OCI-LY3 (cell line): Measurements from ENCODE around the gene CA10.

ENCODE experiments used
- H2AFZ ChIP-seq: fragments of 200-600, 300-600 bp; shearing (Covaris generic); 2 replicates; pipeline ENCODE4 v1.6.0; 2014; ENCODE audit warnings: antibody characterized with exemption, low read depth, low read length
- H3K27ac ChIP-seq: fragments of 200-600, 300-600 bp; sonication (generic); 2 replicates; pipeline ENCODE4 v1.5.1; 2014; ENCODE audit warnings: mild to moderate bottlenecking, low read length, moderate library complexity, mixed read lengths
- H3K27me3 ChIP-seq: fragments of 200-600, 300-600 bp; sonication (generic); 2 replicates; pipeline ENCODE4 v1.6.1; 2014; ENCODE audit warnings: low read depth, low read length, mixed read lengths
- H3K36me3 ChIP-seq: fragments of 200-600, 300-600 bp; sonication (generic); replicated peaks from 2 replicates; pipeline ENCODE3; 2014; ENCODE audit warnings: low read depth, low read length, mixed read lengths
- H3K4me1 ChIP-seq: fragments of 300-600, 200-600 bp; sonication (generic); 2 replicates; pipeline ENCODE4 v1.6.1; 2014; ENCODE audit warnings: low read length, mixed read lengths
- H3K4me2 ChIP-seq: fragments of 200-600, 300-600 bp; sonication (generic); 2 replicates; pipeline ENCODE4 v1.6.1; 2014; ENCODE audit warnings: low read length, mixed read lengths
- H3K4me3 ChIP-seq: fragments of 300-600, 200-600 bp; sonication (generic); 2 replicates; pipeline ENCODE4 v1.5.1; 2014; ENCODE audit warnings: antibody characterized with exemption, mild to moderate bottlenecking, low read length, moderate library complexity
- H3K79me2 ChIP-seq: fragments of 300-600, 200-600 bp; shearing (Covaris generic); 2 replicates; pipeline ENCODE4 v1.6.1; 2014; ENCODE audit warnings: mild to moderate bottlenecking, low read length, mixed read lengths
- H3K9ac ChIP-seq: fragments of 300-600, 200-600 bp; shearing (Covaris generic); 2 replicates; pipeline ENCODE4 v1.6.0; 2014; ENCODE audit warnings: mild to moderate bottlenecking, low read length, moderate library complexity
- H3K9me3 ChIP-seq: fragments of 200-600, 300-600 bp; shearing (Covaris generic); 2 replicates; pipeline ENCODE4 v1.6.1; 2014; ENCODE audit warnings: low read length, mixed read lengths; ENCODE audit not compliant: insufficient read depth
- H4K20me1 ChIP-seq: fragments of 200-600, 300-600 bp; sonication (generic); 2 replicates; pipeline ENCODE4 v1.6.1; 2016; ENCODE audit warnings: low read length, mixed read lengths; ENCODE audit not compliant: insufficient read depth
- EZH2phosphoT487 ChIP-seq: fragments of 200-600 bp; shearing (Covaris generic); IDR thresholded peaks from 2 replicates; pipeline ENCODE4 v1.6.1; 2018; ENCODE audit warnings: antibody characterized with exemption, mixed run types, low read depth
- TF ChIP-seq, protein P1 (sequence below): fragments of 200-600, 300-600 bp; sonication (generic); IDR thresholded peaks from 2 replicates; pipeline ENCODE4 v1.5.1; 2014; ENCODE audit warnings: antibody characterized with exemption, low read length, low read depth

The CA10 gene

DNA sequence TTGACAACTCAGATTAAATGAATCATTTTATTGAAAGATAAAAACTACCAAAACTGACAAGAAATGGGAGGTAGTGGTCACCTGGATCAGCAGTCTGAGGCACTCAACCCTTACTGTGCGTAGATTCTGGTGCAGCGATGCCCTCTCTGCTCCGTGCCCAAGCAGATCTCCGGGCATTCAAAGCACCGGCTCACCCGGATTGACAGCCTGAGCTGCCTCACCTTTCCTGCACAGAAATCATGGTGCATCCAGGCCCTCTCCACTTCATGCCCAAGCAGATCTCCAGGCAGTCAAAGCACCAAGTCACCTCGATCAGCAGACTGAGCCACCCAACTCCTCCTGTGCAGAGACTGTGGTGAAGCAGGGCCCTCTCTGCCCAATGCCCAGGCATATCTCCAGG is 196.8 kb downstream of the CA10 start:
- Histone ChIP-seq H3K36me3 (no peaks in the 10 kb centered on the region), H3K27me3 (no peaks in the 10 kb centered on the region), H3K9ac (no peak overlapping the region), H3K4me1 (peaks cover 14% of the 10 kb centered on the region), H2AFZ (no peak overlapping the region), H3K27ac (no peak overlapping the region), H3K79me2 (no peaks in the 10 kb centered on the region), H4K20me1 (no peaks in the 10 kb centered on the region), H3K4me2 (no peak overlapping the region), H3K4me3 (no peak overlapping the region), H3K9me3 (peaks cover 7% of the 10 kb centered on the region; the same call in 1 of the 2 replicates)
- TF ChIP-seq, protein P1, sequence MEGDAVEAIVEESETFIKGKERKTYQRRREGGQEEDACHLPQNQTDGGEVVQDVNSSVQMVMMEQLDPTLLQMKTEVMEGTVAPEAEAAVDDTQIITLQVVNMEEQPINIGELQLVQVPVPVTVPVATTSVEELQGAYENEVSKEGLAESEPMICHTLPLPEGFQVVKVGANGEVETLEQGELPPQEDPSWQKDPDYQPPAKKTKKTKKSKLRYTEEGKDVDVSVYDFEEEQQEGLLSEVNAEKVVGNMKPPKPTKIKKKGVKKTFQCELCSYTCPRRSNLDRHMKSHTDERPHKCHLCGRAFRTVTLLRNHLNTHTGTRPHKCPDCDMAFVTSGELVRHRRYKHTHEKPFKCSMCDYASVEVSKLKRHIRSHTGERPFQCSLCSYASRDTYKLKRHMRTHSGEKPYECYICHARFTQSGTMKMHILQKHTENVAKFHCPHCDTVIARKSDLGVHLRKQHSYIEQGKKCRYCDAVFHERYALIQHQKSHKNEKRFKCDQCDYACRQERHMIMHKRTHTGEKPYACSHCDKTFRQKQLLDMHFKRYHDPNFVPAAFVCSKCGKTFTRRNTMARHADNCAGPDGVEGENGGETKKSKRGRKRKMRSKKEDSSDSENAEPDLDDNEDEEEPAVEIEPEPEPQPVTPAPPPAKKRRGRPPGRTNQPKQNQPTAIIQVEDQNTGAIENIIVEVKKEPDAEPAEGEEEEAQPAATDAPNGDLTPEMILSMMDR, result no peak
- no peak for TF ChIP-seq EZH2phosphoT487

DNA sequence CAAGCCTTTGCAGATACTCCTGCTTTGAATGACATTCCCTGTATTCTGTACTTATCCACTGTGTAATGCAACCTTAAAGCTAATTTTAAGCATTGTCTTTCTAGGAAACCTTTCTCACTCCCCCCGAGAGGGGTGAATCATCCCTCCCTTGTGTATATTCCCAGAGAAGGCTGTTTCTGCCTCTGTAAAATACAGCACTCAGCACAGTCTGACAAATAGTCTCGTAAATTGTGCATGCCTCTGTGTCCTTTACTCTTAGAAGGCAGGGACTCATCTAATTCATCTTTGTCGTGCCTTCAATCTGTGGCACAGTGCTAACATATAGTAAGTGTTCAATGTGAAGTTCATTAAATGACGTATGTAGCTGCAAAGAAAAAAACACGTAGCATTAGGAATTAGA is 200.7 kb downstream of the CA10 start:
- H3K27ac ChIP-seq, result no peak overlapping the region
- no peak overlapping the region for H3K9ac ChIP-seq
- H2AFZ ChIP-seq, result no peak overlapping the region
- no peaks in the 10 kb centered on the region for H3K9me3 ChIP-seq
- no peaks in the 10 kb centered on the region for H3K79me2 ChIP-seq
- no peak overlapping the region for H3K4me3 ChIP-seq
- H4K20me1 ChIP-seq, result no peaks in the 10 kb centered on the region
- H3K27me3 ChIP-seq, result no peaks in the 10 kb centered on the region
- no peaks in the 10 kb centered on the region for H3K36me3 ChIP-seq
- no peak for TF ChIP-seq EZH2phosphoT487
- TF ChIP-seq, protein P1, result no peak
- H3K4me1 ChIP-seq, result no peaks in the 10 kb centered on the region
- H3K4me2 ChIP-seq, result no peak overlapping the region

DNA sequence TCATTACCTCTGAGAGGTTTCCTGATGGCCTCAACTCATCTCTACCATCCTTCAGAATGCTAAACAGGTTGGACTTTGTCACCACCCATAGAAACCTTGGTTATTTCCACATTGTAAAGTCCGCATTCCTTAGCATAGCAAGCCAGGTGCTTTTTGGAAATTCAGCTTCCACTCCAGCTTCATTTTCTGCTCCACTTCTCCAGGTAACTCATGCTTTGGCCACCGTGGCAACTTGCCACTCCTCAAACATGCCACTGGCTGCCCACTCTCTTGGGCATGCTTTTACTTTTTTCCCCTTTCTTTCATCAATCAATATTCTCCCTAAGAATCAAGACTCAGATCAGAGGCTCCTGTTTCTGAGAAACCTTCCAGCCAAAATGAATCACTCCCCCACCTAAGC is 203.3 kb downstream of the CA10 start:
- Histone ChIP-seq H3K4me1 (no peaks in the 10 kb centered on the region), H4K20me1 (no peaks in the 10 kb centered on the region), H3K79me2 (no peaks in the 10 kb centered on the region), H3K27ac (no peak overlapping the region), H3K4me2 (no peak overlapping the region), H3K4me3 (no peak overlapping the region), H3K9ac (no peak overlapping the region), H2AFZ (no peak overlapping the region), H3K36me3 (no peaks in the 10 kb centered on the region), H3K27me3 (no peaks in the 10 kb centered on the region; the same call in 1 of the 2 replicates), H3K9me3 (no peaks in the 10 kb centered on the region)
- TF ChIP-seq, protein P1, result no peak
- no peak for TF ChIP-seq EZH2phosphoT487

DNA sequence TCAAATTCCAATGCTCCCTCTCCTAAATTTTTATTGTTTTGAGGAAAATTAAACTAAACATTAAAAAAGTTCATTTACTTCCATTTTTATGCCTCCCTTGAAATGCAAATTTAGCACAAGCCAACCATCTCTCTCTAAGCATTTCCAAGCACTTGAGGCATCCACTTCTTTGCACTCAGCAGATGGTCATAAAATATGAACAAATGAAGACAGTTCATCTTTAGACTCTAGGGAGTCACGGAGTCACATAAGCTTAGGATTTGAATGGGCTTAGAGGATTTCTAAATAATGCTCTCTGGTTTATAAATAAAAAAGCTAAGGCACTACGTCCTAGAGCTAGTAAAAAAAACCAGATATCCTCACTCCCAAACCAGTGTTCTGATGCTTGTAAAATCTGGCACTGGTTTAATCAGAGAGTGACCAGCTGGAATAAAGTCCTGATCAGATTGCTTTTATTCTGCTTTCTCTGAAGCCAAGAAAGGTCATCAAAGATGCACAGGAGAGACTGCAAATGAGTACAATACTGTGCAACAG is 204.2 kb downstream of the CA10 start:
- TF ChIP-seq, protein P1, result no peak
- TF ChIP-seq EZH2phosphoT487, result no peak
- H3K27ac ChIP-seq, result no peak overlapping the region
- no peaks in the 10 kb centered on the region for H4K20me1 ChIP-seq
- no peak overlapping the region for H3K9ac ChIP-seq
- no peaks in the 10 kb centered on the region for H3K36me3 ChIP-seq
- H3K79me2 ChIP-seq, result no peaks in the 10 kb centered on the region
- no peaks in the 10 kb centered on the region; the same call in 1 of the 2 replicates for H3K27me3 ChIP-seq
- no peaks in the 10 kb centered on the region for H3K9me3 ChIP-seq
- no peak overlapping the region for H3K4me3 ChIP-seq
- H3K4me2 ChIP-seq, result no peak overlapping the region
- H2AFZ ChIP-seq, result no peak overlapping the region
- no peaks in the 10 kb centered on the region for H3K4me1 ChIP-seq
